NOMO-1 (cell line): Measurements from ENCODE around the gene CLDN18.

Source experiments
- DNase-seq, 2 experiments: peaks; one replicate each; lab custom pipeline; 2025; ENCODE audit not compliant: unreplicated experiment in 2 of 2; lab: John Stamatoyannopoulos, UW

CLDN18 gene

GRCh38 chr3:138009476-138010272 is at the start of gene CLDN18:
Gene CLDN18, plus strand, starts transcription at chr3:138010165. Its CDS starts 61 bp downstream, at chr3:138010226.
- DNase-seq: no peak

- no peak for DNase-seq
These were observed 47.7 kb upstream of the CLDN18 start for GRCh38 chr3:137962251-137962650.

DNA sequence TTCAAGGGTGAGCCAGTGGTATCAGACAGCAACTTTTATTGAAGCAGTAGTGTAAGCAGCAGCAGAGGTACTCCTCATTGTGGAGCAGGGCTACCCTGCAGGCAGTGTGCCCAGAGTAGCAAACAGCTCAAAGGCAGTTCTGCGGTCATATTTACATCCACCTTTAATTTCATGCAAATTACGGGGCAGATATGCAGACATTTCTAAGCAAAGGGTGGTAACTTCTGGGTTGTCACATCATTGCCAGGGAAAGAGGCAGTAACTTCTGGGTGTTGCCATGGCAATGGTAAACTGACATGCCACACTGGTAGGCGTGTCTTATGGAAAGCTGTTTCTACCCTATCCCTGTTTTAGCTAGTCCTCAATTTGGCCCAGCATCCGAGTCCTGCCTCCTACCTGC is 46.5 kb upstream of the CLDN18 start:
- DNase-seq: no peak

GRCh38 chr3:137970914-137971831 is 38.8 kb upstream of the CLDN18 start:
- DNase-seq: peak; percentile 66 to 78

- no peak for DNase-seq
These were observed 37.6 kb upstream of the CLDN18 start for GRCh38 chr3:137972396-137972795.

DNA sequence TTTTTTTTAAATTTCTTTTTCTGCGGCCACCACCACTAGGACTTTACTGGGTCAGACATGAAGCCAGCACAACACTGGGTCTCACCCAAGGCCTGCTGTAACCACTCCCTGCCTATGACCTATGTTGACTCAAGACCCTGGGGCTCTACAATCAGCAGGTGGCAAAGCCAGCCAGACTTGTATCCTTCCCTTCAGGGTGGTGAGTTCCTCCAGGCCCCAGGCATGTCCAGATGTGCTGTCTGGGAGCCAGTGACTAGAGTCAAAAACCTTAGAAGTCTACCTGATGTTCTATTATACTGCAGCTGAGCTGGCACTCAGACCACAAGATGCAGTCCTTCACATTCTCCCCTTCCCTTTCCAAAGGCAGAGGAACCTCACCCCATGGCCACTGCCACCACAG is 31.6 kb upstream of the CLDN18 start:
- no peak for DNase-seq

DNA sequence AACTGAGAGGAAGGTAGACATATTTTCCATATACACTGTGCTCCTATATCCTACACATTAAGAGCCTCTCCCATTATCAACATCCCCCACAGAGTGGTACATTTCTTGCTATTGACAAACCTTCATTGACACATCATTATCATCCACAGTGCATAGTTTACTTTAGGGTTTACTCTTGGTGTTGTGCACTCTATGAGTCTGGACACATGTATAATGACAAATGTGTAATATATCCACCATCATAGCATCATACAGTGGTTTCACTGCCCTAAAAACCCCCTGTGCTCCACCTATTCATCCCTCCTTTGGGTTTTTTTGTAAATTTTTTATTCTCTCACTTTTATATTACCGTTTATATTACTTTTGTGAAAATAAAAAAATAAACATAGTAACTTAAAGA is 22.2 kb upstream of the CLDN18 start:
- DNase-seq: no peak

DNA sequence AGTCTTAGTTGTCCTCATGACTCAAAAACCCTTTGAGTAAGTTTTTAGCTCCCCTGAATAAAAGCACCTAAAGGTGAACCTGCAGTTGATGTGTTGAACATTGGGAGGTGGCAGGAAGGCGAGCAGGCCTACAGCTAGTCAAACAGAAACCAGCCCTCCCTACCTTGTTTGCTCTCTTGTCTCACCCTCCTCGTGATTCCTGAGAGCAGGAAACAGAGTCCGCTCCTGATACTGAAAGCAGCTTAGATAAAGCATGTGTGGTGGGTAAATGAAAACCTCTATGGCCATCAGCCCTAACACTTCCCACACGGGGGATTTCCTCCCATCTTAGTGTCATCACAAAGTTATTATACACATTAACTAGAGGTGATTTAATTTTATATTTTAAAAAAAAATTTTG is 21.8 kb upstream of the CLDN18 start:
- no peak for DNase-seq

DNA sequence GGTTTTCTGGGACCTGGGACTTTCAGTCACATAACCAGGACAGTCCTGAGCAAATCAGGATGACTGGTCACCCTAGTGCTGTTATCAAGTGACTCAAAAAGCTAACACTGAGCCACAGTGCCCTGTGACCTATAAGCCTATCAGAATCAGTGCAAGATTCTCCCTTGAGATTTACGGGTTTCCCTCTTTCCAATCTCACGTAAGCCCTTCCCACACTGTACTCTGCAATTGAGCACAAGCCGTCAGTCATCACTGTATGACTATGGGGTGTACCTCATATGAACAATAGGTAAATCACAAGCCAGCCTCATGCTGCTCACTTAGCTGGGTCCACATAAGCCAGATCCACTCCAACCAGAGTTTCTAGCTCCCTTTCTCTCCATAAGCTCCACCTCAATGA is 21.0 kb upstream of the CLDN18 start:
- no peak for DNase-seq

DNA sequence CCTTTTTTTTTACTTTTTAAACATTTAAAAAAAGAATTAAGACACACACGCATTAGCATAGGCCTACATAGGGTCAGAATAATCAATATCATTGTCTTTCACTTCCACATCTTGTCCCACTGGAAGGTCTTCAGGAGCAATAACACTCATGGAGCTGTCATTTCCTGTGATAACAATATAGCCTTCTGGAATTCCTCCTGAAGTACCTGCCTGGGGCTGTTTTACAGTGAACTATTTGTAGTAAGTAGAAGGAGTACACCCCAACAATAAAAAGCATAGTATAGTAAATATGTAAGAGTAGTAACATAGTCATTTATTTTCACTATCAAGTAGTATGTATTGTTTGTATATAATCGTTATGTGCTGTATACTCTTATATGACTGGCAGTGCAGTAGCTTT is 19.5 kb upstream of the CLDN18 start:
- DNase-seq: no peak

DNA sequence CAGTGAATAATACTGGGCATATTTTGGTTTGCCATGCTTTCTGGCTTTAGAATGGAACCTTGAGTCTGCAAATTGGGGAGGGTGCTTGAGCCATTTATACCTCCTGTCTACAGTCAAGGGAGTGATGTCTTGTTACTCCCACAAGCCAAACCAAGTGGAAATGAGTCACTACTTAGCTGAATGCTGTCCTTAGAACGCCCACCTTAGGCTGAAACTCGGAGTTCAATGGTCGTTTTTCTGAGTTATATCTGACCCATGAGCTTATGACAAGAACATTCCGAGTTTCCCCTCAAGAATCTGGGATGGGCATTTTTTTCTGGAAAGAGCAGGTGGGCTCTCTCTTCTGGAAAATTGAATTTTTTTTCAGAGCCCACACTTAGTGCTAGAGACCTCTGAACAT is 17.4 kb upstream of the CLDN18 start:
- DNase-seq: no peak

DNA sequence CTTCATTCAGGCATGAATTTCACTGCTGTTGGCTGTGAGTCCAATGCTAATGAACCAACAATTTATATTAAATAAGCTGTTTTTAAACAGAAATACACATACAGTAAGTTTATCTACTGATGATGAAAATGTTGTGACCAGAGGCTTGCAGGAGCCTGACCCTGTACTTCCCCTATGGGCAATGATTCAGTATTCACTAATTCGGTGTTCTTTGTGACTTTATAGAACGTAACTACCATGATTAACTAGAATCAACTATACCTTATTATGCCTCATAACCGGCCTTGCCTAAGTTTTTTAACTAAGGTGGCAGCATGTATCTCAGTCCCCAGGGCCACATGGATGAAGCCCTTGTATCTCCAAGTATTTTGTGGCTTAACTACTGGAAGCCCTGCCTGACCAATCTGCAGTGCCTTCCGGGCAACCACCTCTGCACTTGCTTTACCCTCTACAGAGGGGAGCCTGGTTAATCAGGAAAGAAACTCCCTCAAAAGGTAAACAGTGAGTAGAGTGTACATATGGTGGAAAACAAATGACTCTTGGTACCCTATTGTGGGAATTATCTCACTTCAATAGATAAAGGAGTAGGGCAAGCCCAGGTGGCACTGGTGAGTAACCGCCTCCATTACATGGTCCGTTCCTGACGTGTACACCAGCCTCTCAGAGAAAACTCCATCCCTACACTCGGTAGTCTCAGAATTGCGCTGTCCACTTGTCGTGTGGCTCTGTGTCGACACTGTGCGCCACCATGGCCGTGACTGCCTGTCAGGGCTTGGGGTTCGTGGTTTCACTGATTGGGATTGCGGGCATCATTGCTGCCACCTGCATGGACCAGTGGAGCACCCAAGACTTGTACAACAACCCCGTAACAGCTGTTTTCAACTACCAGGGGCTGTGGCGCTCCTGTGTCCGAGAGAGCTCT is 11.6 kb upstream of the CLDN18 start:
- no peak for DNase-seq

DNA sequence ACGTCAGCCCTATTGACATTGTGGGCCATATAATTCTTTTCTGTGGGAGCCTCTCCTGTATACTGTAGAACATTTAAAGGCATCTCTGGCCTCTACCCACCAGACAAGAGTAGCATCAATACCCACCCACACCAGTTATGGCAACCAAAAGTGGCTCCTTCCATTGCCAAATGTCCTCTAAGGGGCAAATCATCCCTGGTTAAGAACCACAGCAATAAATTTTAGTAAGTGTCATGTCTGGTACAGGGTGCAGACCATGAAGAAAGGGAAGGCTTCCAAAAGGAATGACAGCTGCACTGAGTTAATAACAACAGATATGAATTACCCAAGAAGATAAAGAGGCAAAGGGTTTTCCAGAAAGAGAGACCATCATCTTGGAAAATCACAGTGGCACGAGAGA is 6.9 kb upstream of the CLDN18 start:
- no peak for DNase-seq

- DNase-seq: no peak
These were observed 4.3 kb upstream of the CLDN18 start for GRCh38 chr3:138005627-138006026.

- DNase-seq: no peak
These were observed 2.1 kb upstream of the CLDN18 start for GRCh38 chr3:138007898-138008297.

GRCh38 chr3:138010273-138010590 is 267 bp downstream of the CLDN18 start:
- DNase-seq: no peak

DNA sequence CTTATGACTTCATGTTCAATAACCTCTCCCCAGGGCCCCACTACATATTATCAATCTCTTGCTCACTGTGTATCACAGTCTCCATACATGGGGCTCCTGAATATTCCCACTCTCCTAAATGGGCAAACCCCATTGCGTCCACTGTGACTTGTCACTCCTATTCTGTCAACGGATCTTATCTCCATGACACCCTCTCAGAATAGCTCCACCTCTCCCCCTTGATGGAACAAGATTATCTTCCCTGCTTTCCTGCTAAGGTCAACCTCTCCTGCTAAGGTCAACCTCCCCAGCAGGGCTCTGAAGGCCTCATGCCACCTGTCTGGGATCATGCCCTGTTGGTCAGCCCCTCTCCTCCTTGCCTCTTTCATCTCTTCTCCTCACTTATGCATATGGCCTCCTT is 1.8 kb downstream of the CLDN18 start:
- DNase-seq: no peak

GRCh38 chr3:138012526-138012925 is 2.6 kb downstream of the CLDN18 start:
- no peak for DNase-seq

GRCh38 chr3:138016065-138016464 is 6.1 kb downstream of the CLDN18 start:
- peak in 1 of 2 experiments; percentile 10 for DNase-seq

GRCh38 chr3:138019281-138020069 is 9.5 kb downstream of the CLDN18 start:
- DNase-seq: no peak
